CD4-positive, alpha-beta T cell (primary cell): ENCODE results near the gene CCNQ. TPM values are rescaled to one million over a fixed set of nuclear protein-coding genes. Genes with fewer than 3 reads are reported as not detected.

Experiments
- ATAC-seq: fragments of 200-7000 bp; cut with Tn5 transposase; one replicate; pipeline ENCODE4 v1.10.0; 2022; ENCODE audit warnings: mild to moderate bottlenecking; ENCODE audit not compliant: poor library complexity
- CTCF ChIA-PET: fragments of 350-600 bp; sonication (Branson Sonifier 250); formaldehyde crosslinking; loops from one replicate; lab custom pipeline; 2021; ENCODE audit warnings: antibody characterized with exemption, inconsistent platforms; lab: Charles Lee
- POLR2A ChIA-PET: fragments of 350-600 bp; sonication (Branson Sonifier 250); formaldehyde crosslinking; loops from one replicate; lab custom pipeline; 2021; ENCODE audit warnings: antibody characterized with exemption, inconsistent platforms; lab: Charles Lee
- DNase-seq, 14 experiments: peaks; one replicate each; pipeline ENCODE4 v3.0.0-alpha.2; 2013 to 2020; ENCODE audit warnings: mixed read lengths in 2 of 14
- H3K27ac ChIP-seq, 2 donors: one replicate each; pipeline versions ENCODE4 v1.5.1 to v1.7.0; 2013; ENCODE audit warnings: low read length in 2 of 2, low read depth in 1 of 2, mild to moderate bottlenecking in 1 of 2
- H3K27me3 ChIP-seq, 2 experiments: 1 replicate in 1 of 2; 2 replicates in 1 of 2; pipeline versions ENCODE4 v1.6.1 to v1.7.0; 2013; ENCODE audit warnings: low read length in 2 of 2, control low read depth in 1 of 2, mild to moderate bottlenecking in 1 of 2, moderate library complexity in 1 of 2; ENCODE audit not compliant: insufficient read depth in 2 of 2, control insufficient read depth in 1 of 2
- H3K36me3 ChIP-seq: one replicate; pipeline ENCODE4 v1.6.1; 2013; ENCODE audit warnings: low read length, control low read depth; ENCODE audit not compliant: insufficient read depth
- H3K4me1 ChIP-seq: one replicate; pipeline ENCODE4 v1.6.1; 2013; ENCODE audit warnings: low read length, control low read depth; ENCODE audit not compliant: insufficient read depth
- H3K4me3 ChIP-seq: one replicate; pipeline ENCODE4 v1.5.1; 2013; ENCODE audit warnings: mild to moderate bottlenecking, low read length, moderate library complexity
- H3K9me3 ChIP-seq, 2 experiments: 1 replicate in 1 of 2; 2 replicates in 1 of 2; pipeline versions ENCODE4 v1.6.1 to v1.7.0; 2013; ENCODE audit warnings: low read length in 2 of 2, mild to moderate bottlenecking in 2 of 2, control low read depth in 1 of 2, moderate library complexity in 1 of 2; ENCODE audit not compliant: control insufficient read depth in 1 of 2, insufficient read depth in 1 of 2
- H3K27ac Mint-ChIP-seq: one replicate; pipeline ENCODE4 v1.8.0; 2020; ENCODE audit warnings: mixed read lengths
- H3K27me3 Mint-ChIP-seq: one replicate; pipeline ENCODE4 v1.8.0; 2021; ENCODE audit warnings: mixed read lengths
- H3K36me3 Mint-ChIP-seq: one replicate; pipeline ENCODE4 v1.8.0; 2021; ENCODE audit warnings: low read depth, mixed read lengths
- H3K4me1 Mint-ChIP-seq: one replicate; pipeline ENCODE4 v1.8.0; 2021; ENCODE audit warnings: low read depth, mixed read lengths
- H3K4me3 Mint-ChIP-seq: one replicate; pipeline ENCODE4 v1.8.0; 2020; ENCODE audit warnings: mild to moderate bottlenecking, mixed read lengths
- H3K9me3 Mint-ChIP-seq: one replicate; pipeline ENCODE4 v1.8.0; 2020; ENCODE audit warnings: mixed read lengths
- CTCF ChIP-seq: fragments of 200-600 bp; IDR thresholded peaks from one replicate; pipeline ENCODE4 v1.8.0; 2022; ENCODE audit warnings: antibody characterized with exemption, mild to moderate bottlenecking
- intact Hi-C, 2 experiments: fragments of 100-400 bp; cut with DNase I in 1 of 2; cut with micrococcal nuclease in 1 of 2; formaldehyde crosslinking; loops; one replicate each; pipeline versions ENCODE4 v1.15.1 to v1.9.0; 2023 to 2025; cut with DNase I, micrococcal nuclease
- total RNA-seq, 174 experiments: library from RNA in 2 of 174; stranded (reverse) in 2 of 174; gene quantifications; one replicate each; pipeline ENCODE4 v1.2.3 and lab custom pipeline; 2021 to 2026

The CCNQ gene
- total RNA-seq, 2 experiments from 2014 or later, result 13.9 to 14.1 TPM

GRCh38 chrX:153544727-153545126 lies 54.2 kb downstream of the CCNQ start:
- ATAC-seq (no peak), DNase-seq (no peak)
- no peak for TF ChIP-seq CTCF
- no peaks in the 10 kb centered on the region for H3K27me3 Mint-ChIP-seq
- intact Hi-C loops, result no loop called here
- H3K4me1 Mint-ChIP-seq, result no peaks in the 10 kb centered on the region
- Histone ChIP-seq H3K9me3 (no peaks in the 10 kb centered on the region), H3K4me1 (peaks cover under 1% of the 10 kb centered on the region), H3K27me3 (no peaks in the 10 kb centered on the region), H3K36me3 (no peaks in the 10 kb centered on the region), H3K27ac (no peak overlapping the region), H3K4me3 (no peak overlapping the region)
- H3K4me3 Mint-ChIP-seq, result no peak overlapping the region
- H3K27ac Mint-ChIP-seq, result no peak overlapping the region
- no peaks in the 10 kb centered on the region for H3K9me3 Mint-ChIP-seq
- no peaks in the 10 kb centered on the region for H3K36me3 Mint-ChIP-seq
- CTCF ChIA-PET, result no interaction called here
- POLR2A ChIA-PET, result no interaction called here

GRCh38 chrX:153539979-153540358 lies 59.0 kb downstream of the CCNQ start:
- POLR2A ChIA-PET, result no interaction called here
- H3K36me3 ChIP-seq, result no peaks in the 10 kb centered on the region
- ATAC-seq, result no peak

GRCh38 chrX:153539171-153539978 lies 59.6 kb downstream of the CCNQ start:
- H3K36me3 Mint-ChIP-seq, result no peaks in the 10 kb centered on the region
- intact Hi-C loops, result loop anchor here (2.0 to 5.0 kb wide), 2 partner anchors 127 to 128 kb away; no protein-coding TSS in a partner anchor
- ChIA-PET POLR2A (no interaction called here), CTCF (interaction anchor here (0.6 to 1.9 kb wide), 15 partner anchors 11 to 598 kb away, joined by 3 to 15 read pairs (median 4); no protein-coding TSS in a partner anchor)
- no peaks in the 10 kb centered on the region for H3K27me3 Mint-ChIP-seq
- H3K27me3 ChIP-seq, result no peaks in the 10 kb centered on the region
- H3K4me3 ChIP-seq, result no peak overlapping the region
- H3K4me3 Mint-ChIP-seq, result no peak overlapping the region
- H3K9me3 ChIP-seq, result no peaks in the 10 kb centered on the region
- H3K9me3 Mint-ChIP-seq, result no peaks in the 10 kb centered on the region
- peak; percentile 71 for TF ChIP-seq CTCF
- H3K27ac ChIP-seq, result no peak overlapping the region
- ATAC-seq, result peak; percentile 73
- peaks cover 4% of the 10 kb centered on the region for H3K4me1 ChIP-seq
- peak; percentile 28 to 73 (median 44) for DNase-seq
- no peaks in the 10 kb centered on the region for H3K4me1 Mint-ChIP-seq
- H3K27ac Mint-ChIP-seq, result no peak overlapping the region
- no peaks in the 10 kb centered on the region for H3K36me3 ChIP-seq

More at GRCh38 chrX:153539979-153540358, 59.0 kb downstream of the CCNQ start:
- Mint-ChIP-seq H3K4me3 (no peak overlapping the region), H3K4me1 (no peaks in the 10 kb centered on the region), H3K9me3 (no peaks in the 10 kb centered on the region), H3K27ac (no peak overlapping the region), H3K27me3 (no peaks in the 10 kb centered on the region), H3K36me3 (no peaks in the 10 kb centered on the region)
- no peak overlapping the region for H3K4me3 ChIP-seq
- intact Hi-C loops, result loop anchor here (2.0 to 5.0 kb wide), 2 partner anchors 127 kb away; no protein-coding TSS in a partner anchor
- DNase-seq, result no peak
- H3K4me1 ChIP-seq, result peaks cover 4% of the 10 kb centered on the region
- no peak overlapping the region for H3K27ac ChIP-seq
- CTCF ChIA-PET, result interaction anchor here (1.0 to 1.9 kb wide), 12 partner anchors 12 to 598 kb away, joined by 3 to 15 read pairs (median 4); no protein-coding TSS in a partner anchor
- H3K27me3 ChIP-seq, result no peaks in the 10 kb centered on the region
- H3K9me3 ChIP-seq, result no peaks in the 10 kb centered on the region
- TF ChIP-seq CTCF, result no peak
